HCT116 (cell line): ENCODE measurements around the gene TIAM2. TPM values are rescaled to one million over a fixed set of nuclear protein-coding genes. Genes with fewer than 3 reads are reported as not detected.

ENCODE experiments used
- ATAC-seq: fragments of 200-7000 bp; cut with Tn5 transposase; 2 replicates; pipeline ENCODE4 v1.9.1; 2020; ENCODE audit warnings: mild to moderate bottlenecking, moderate library complexity
- BruUV-seq: library from RNA; stranded (reverse); fragments of 400-500 nt; replicated peaks from 2 replicates; lab custom pipeline; 2021; lab: Mats Ljungman, UMichigan
- CTCF ChIA-PET: fragments of 300-600 bp; sonication (Branson Sonifier 250); formaldehyde crosslinking; loops from one replicate; lab custom pipeline; 2021; ENCODE audit warnings: antibody characterized with exemption; lab: Charles Lee
- POLR2A ChIA-PET: fragments of 300-600, 350-600 bp; sonication (Branson Sonifier 250); formaldehyde crosslinking; loops from one replicate; lab custom pipeline; 2021; ENCODE audit warnings: antibody characterized with exemption; lab: Charles Lee
- RAD21 ChIA-PET, 2 experiments: fragments of 300-600 bp; sonication (Branson Sonifier 250); formaldehyde crosslinking; loops; one replicate each; lab custom pipeline; 2023; ENCODE audit warnings: low total read pairs in 2 of 2; ENCODE audit not compliant: uncharacterized antibody in 2 of 2, unreplicated experiment in 2 of 2, low non-redundant PET in 1 of 2; lab: Charles Lee
- DNase-seq: peaks from one replicate; pipeline ENCODE4 v3.0.0-alpha.2; 2010; ENCODE audit warnings: low read depth, low spot score
- H2AFZ ChIP-seq: fragments of 200-600 bp; shearing (Covaris generic), sonication (generic); 2 replicates; pipeline ENCODE4 v1.6.1; 2017; ENCODE audit warnings: low read depth, mixed run types, mixed read lengths, antibody characterized with exemption, low read length; ENCODE audit not compliant: poor library complexity, severe bottlenecking
- H3K27ac ChIP-seq: 2 replicates; pipeline ENCODE4 v1.5.1; 2012; ENCODE audit warnings: low read depth, low read length
- H3K27me3 ChIP-seq: fragments of 200-600 bp; sonication (generic); 2 replicates; pipeline ENCODE4 v1.6.1; 2016; ENCODE audit warnings: mixed run types, low read length, mixed read lengths; ENCODE audit not compliant: insufficient read depth
- H3K36me3 ChIP-seq, 2 experiments: fragments of 200-500 bp in 1 of 2; fragments of 200-600 bp in 1 of 2; sonication (Bioruptor generic) in 1 of 2; sonication (generic) in 1 of 2; 2 replicates each; pipeline versions ENCODE4 v1.5.1 to v1.6.1; 2014 to 2016; ENCODE audit warnings: low read length in 2 of 2, inconsistent platforms in 1 of 2, mixed read lengths in 1 of 2, mixed run types in 1 of 2; ENCODE audit not compliant: insufficient read depth in 2 of 2, control insufficient read depth in 1 of 2
- H3K4me1 ChIP-seq, 2 experiments: fragments of 200-600 bp in 1 of 2; sonication (generic) in 1 of 2; 2 replicates each; pipeline versions ENCODE4 v1.5.1 to v1.6.1; 2012 to 2017; ENCODE audit warnings: low read length in 2 of 2, inconsistent platforms in 1 of 2, mild to moderate bottlenecking in 1 of 2, mixed read lengths in 1 of 2, mixed run types in 1 of 2, moderate library complexity in 1 of 2; ENCODE audit not compliant: insufficient read depth in 2 of 2, control insufficient read depth in 1 of 2
- H3K4me2 ChIP-seq: fragments of 200-600 bp; sonication (generic); 2 replicates; pipeline ENCODE4 v1.6.1; 2017; ENCODE audit warnings: mixed run types, low read length, mixed read lengths
- H3K4me3 ChIP-seq, 2 experiments: fragments of 200-600 bp in 1 of 2; sonication (generic) in 1 of 2; replicated peaks in 1 of 2; 2 replicates each; pipeline ENCODE4 v1.5.1; 2011 to 2016; ENCODE audit warnings: low read length in 2 of 2, control low read depth in 1 of 2, low read depth in 1 of 2, mild to moderate bottlenecking in 1 of 2, mixed read lengths in 1 of 2, mixed run types in 1 of 2
- H3K79me2 ChIP-seq: fragments of 200-600 bp; sonication (generic); 2 replicates; pipeline ENCODE4 v1.6.1; 2017; ENCODE audit warnings: mild to moderate bottlenecking, mixed run types, low read length, moderate library complexity, mixed read lengths; ENCODE audit not compliant: insufficient read depth
- H3K9ac ChIP-seq: fragments of 200-600 bp; sonication (generic); 2 replicates; pipeline ENCODE4 v1.6.1; 2016; ENCODE audit warnings: low read length, mixed read lengths
- H3K9me2 ChIP-seq: fragments of 200-600 bp; sonication (generic), shearing (Covaris generic); 2 replicates; pipeline ENCODE4 v1.6.1; 2017; ENCODE audit warnings: mixed run types, mild to moderate bottlenecking, moderate library complexity; ENCODE audit not compliant: insufficient read depth
- H3K9me3 ChIP-seq, 2 experiments: fragments of 200-500 bp in 1 of 2; fragments of 200-600 bp in 1 of 2; sonication (Bioruptor generic) in 1 of 2; sonication (generic) in 1 of 2; 2 replicates each; pipeline ENCODE4 v1.6.1; 2014 to 2017; ENCODE audit warnings: low read length in 2 of 2, mixed read lengths in 2 of 2, inconsistent platforms in 1 of 2, low read depth in 1 of 2, mild to moderate bottlenecking in 1 of 2, mixed run types in 1 of 2, moderate library complexity in 1 of 2; ENCODE audit not compliant: control insufficient read depth in 1 of 2, insufficient read depth in 1 of 2
- H4K20me1 ChIP-seq: fragments of 200-600 bp; sonication (generic), shearing (Covaris generic); 2 replicates; pipeline ENCODE4 v1.6.1; 2017; ENCODE audit warnings: mixed run types, mild to moderate bottlenecking, moderate library complexity; ENCODE audit not compliant: insufficient read depth
- ATF3 ChIP-seq: IDR thresholded peaks from 2 replicates; pipeline ENCODE4 v1.6.1; 2012
- CBX3 ChIP-seq: IDR thresholded peaks from 2 replicates; pipeline ENCODE4 v1.6.1; 2012; ENCODE audit warnings: low read depth
- CEBPB ChIP-seq: IDR thresholded peaks from 2 replicates; pipeline ENCODE4 v1.6.1; 2012; ENCODE audit warnings: low read depth
- JUND ChIP-seq: IDR thresholded peaks from 2 replicates; pipeline ENCODE4 v1.6.1; 2012
- MAX ChIP-seq: IDR thresholded peaks from 2 replicates; pipeline ENCODE4 v1.6.1; 2012
- POLR2A ChIP-seq: IDR thresholded peaks from 2 replicates; pipeline ENCODE4 v1.7.0; 2011; ENCODE audit warnings: borderline replicate concordance; ENCODE audit not compliant: insufficient read depth, insufficient read length; ENCODE audit errors: extremely low read depth
- POLR2AphosphoS5 ChIP-seq: IDR thresholded peaks from 2 replicates; pipeline ENCODE4 v1.6.1; 2011; ENCODE audit warnings: mild to moderate bottlenecking, low read depth, low read length, moderate library complexity
- SP1 ChIP-seq: IDR thresholded peaks from 2 replicates; pipeline ENCODE4 v1.6.1; 2012; ENCODE audit warnings: low read depth
- YY1 ChIP-seq: IDR thresholded peaks from 2 replicates; pipeline ENCODE4 v1.6.1; 2011; ENCODE audit warnings: low read length, low read depth, moderate library complexity, mild to moderate bottlenecking; ENCODE audit not compliant: insufficient replicate concordance; ENCODE audit errors: extremely low read depth
- ZBTB33 ChIP-seq: IDR thresholded peaks from 2 replicates; pipeline ENCODE4 v1.6.1; 2011; ENCODE audit warnings: mild to moderate bottlenecking, low read length, moderate library complexity; ENCODE audit not compliant: insufficient replicate concordance; ENCODE audit errors: extremely low read depth
- intact Hi-C: fragments of 100-400 bp; cut with micrococcal nuclease; formaldehyde crosslinking; loops from 2 replicates; pipeline ENCODE4 v1.10.0; 2022
- total RNA-seq: library from RNA; stranded (reverse); gene quantifications from one replicate; pipeline ENCODE4 v1.2.1, GENCODE V29; 2021; ENCODE audit not compliant: unreplicated experiment

The TIAM2 gene
- total RNA-seq, 1 experiment from 2014 or later, result 9.4 TPM

- TF ChIP-seq SP1, result no peak
- TF ChIP-seq, all 23 proteins: peak for 0
These were observed 6.4 kb downstream of the TIAM2 start (continued) for GRCh38 chr6:155001482-155001881.

GRCh38 chr6:155001934-155002333, 6.8 kb downstream of the TIAM2 start:
- Histone ChIP-seq H3K4me3 (no peak overlapping the region), H3K36me3 (no peaks in the 10 kb centered on the region), H4K20me1 (no peaks in the 10 kb centered on the region), H3K9me2 (no peaks in the 10 kb centered on the region), H3K4me1 (peaks cover 3 to 6% of the 10 kb centered on the region in 2 experiments; a peak in 2 of 4 replicates), H3K27ac (no peak overlapping the region), H3K9ac (no peak overlapping the region), H3K4me2 (no peak overlapping the region), H3K9me3 (no peaks in the 10 kb centered on the region), H3K79me2 (no peaks in the 10 kb centered on the region), H3K27me3 (no peaks in the 10 kb centered on the region), H2AFZ (no peak overlapping the region)
- intact Hi-C loops, result no loop called here
- DNase-seq (no peak), ATAC-seq (no peak)
- RAD21 ChIA-PET, result no interaction called here
- POLR2A ChIA-PET, result no interaction called here
- no TSS peak for BruUV-seq
- CTCF ChIA-PET, result no interaction called here
- no peak for TF ChIP-seq MAX
- TF ChIP-seq YY1, result no peak
- TF ChIP-seq POLR2AphosphoS5, result no peak
- TF ChIP-seq POLR2A, result no peak
- no peak for TF ChIP-seq ATF3
- TF ChIP-seq JUND, result no peak

GRCh38 chr6:155003476-155003875, 8.4 kb downstream of the TIAM2 start:
- RAD21 ChIA-PET, result no interaction called here
- Histone ChIP-seq H3K9me2 (no peaks in the 10 kb centered on the region), H4K20me1 (no peaks in the 10 kb centered on the region), H3K27me3 (no peaks in the 10 kb centered on the region), H3K36me3 (no peaks in the 10 kb centered on the region), H2AFZ (no peak overlapping the region), H3K79me2 (no peaks in the 10 kb centered on the region), H3K4me1 (peaks cover 3 to 6% of the 10 kb centered on the region in 2 experiments; a peak in 2 of 4 replicates), H3K4me2 (no peak overlapping the region), H3K4me3 (no peak overlapping the region), H3K27ac (no peak overlapping the region), H3K9me3 (no peaks in the 10 kb centered on the region), H3K9ac (no peak overlapping the region)
- ATAC-seq (no peak), DNase-seq (no peak)
- POLR2A ChIA-PET, result no interaction called here
- TF ChIP-seq CBX3 (no peak), CEBPB (no peak), ZBTB33 (no peak), MAX (no peak), JUND (no peak)
- CTCF ChIA-PET, result no interaction called here
- no TSS peak for BruUV-seq
- intact Hi-C loops, result no loop called here
